Measurements from ENCODE around the gene PIP5K1B. TPM values are rescaled to one million over a fixed set of nuclear protein-coding genes. Genes with fewer than 3 reads are reported as not detected.

Gene PIP5K1B
- total and polyA plus RNA-seq, 2 of the 13 experiments (the other 11 are each of a cell fraction or from before 2014, with no cell fraction given), result 15.8 to 17.5 TPM

GRCh38 chr9:68685213-68685612 lies 19.8 kb upstream of the PIP5K1B start (continued):
- no peak for TF ChIP-seq ZSCAN20 (CRISPR knock-in tag; IDR thresholded peaks at IDR 0.05; ENCODE audit: borderline replicate concordance)
- no peak for TF ChIP-seq GLI4 (CRISPR knock-in tag; IDR thresholded peaks at IDR 0.05; ENCODE audit: borderline replicate concordance)

GRCh38 chr9:68685770-68686169 lies 19.3 kb upstream of the PIP5K1B start:
- BruUV-seq (replicated peaks), result no TSS peak
- no peak for TF ChIP-seq JUNB (CRISPR knock-in tag; IDR thresholded peaks at IDR 0.05; ENCODE audit: borderline replicate concordance)
- TF ChIP-seq AGO1 (IDR thresholded peaks at IDR 0.05; ENCODE audit: low read depth, low read length, poor library complexity, severe bottlenecking), result no peak
- TF ChIP-seq ZBTB26 (CRISPR knock-in tag; IDR thresholded peaks at IDR 0.05; ENCODE audit: borderline replicate concordance), result no peak
- TF ChIP-seq ZNF770 (CRISPR knock-in tag; IDR thresholded peaks at IDR 0.05), result no peak
- TF ChIP-seq ATF3 (CRISPR knock-in tag; IDR thresholded peaks at IDR 0.05), result no peak
- TF ChIP-seq ZNF354B (CRISPR knock-in tag; IDR thresholded peaks at IDR 0.05), result no peak
- TF ChIP-seq ZNF337 (CRISPR knock-in tag; IDR thresholded peaks at IDR 0.05; ENCODE audit: borderline replicate concordance, low read depth), result no peak
- TF ChIP-seq ZNF644 (CRISPR knock-in tag; IDR thresholded peaks at IDR 0.05; ENCODE audit: low read depth), result 0 out of 2 replicates have a peak, but pooled peaks have one; percentile 25
- TF ChIP-seq SIN3A (IDR thresholded peaks at IDR 0.05; ENCODE audit: borderline replicate concordance, low read depth, low read length), result no peak
- TF ChIP-seq TCF12 (IDR thresholded peaks at IDR 0.05), result no peak
- TF ChIP-seq TCF12 (CRISPR knock-in tag; IDR thresholded peaks at IDR 0.05), result no peak
- peak; percentile 88 for TF ChIP-seq ZNF143 (CRISPR knock-in tag; IDR thresholded peaks at IDR 0.05)
- TF ChIP-seq RFXANK (CRISPR knock-in tag; IDR thresholded peaks at IDR 0.05), result no peak
- peak; percentile 20 for TF ChIP-seq TEAD3 (CRISPR knock-in tag; optimal IDR thresholded peaks at IDR 0.05; ENCODE audit: borderline replicate concordance)
- no peak for TF ChIP-seq FIP1L1 (IDR thresholded peaks at IDR 0.05; ENCODE audit: borderline replicate concordance, insufficient read depth, low read depth, low read length)
- TF ChIP-seq HNRNPUL1 (IDR thresholded peaks at IDR 0.05; ENCODE audit: low read depth, low read length), result no peak
- TF ChIP-seq KLF6 (CRISPR knock-in tag; IDR thresholded peaks at IDR 0.05), result no peak

More at GRCh38 chr9:68685770-68686169, 19.3 kb upstream of the PIP5K1B start:
- Histone ChIP-seq H3K4me2 (ENCODE audit: low read depth, low read length) (peak overlapping the region; percentile 63), H3K27me3 (ENCODE audit: control insufficient read depth in 1 of 2, insufficient read depth in 2 of 2, low read length in 2 of 2) (peaks cover 0 to 6% of the 10 kb centered on the region in 2 experiments; a peak in 1 of 5 replicates), H3K9ac (ENCODE audit: insufficient read depth, low read depth, low read length) (no peak overlapping the region), H3K36me3 (replicated peaks in 1 of 2; ENCODE audit: control insufficient read depth in 1 of 2, insufficient read depth in 2 of 2, low read length in 2 of 2) (no peaks in the 10 kb centered on the region), H3K79me2 (ENCODE audit: insufficient read depth, low read length) (no peaks in the 10 kb centered on the region), H3K4me3 (replicated peaks in 1 of 3; ENCODE audit: insufficient read depth in 1 of 3, low read depth in 2 of 3, low read length in 3 of 3) (peak overlapping the region in 1 of 3 experiments; percentile 13; a peak in 1 of 6 replicates), H3K4me1 (ENCODE audit: insufficient read depth, low read length) (peaks cover 27% of the 10 kb centered on the region), H4K20me1 (ENCODE audit: insufficient read depth, low read length) (no peaks in the 10 kb centered on the region), H2AFZ (ENCODE audit: low read length) (no peak overlapping the region), H3K27ac (ENCODE audit: extremely low read length, insufficient read depth, low read length) (no peak overlapping the region), H3K9me3 (ENCODE audit: low read length) (no peaks in the 10 kb centered on the region)
- in situ Hi-C loops (cut with HindIII; ENCODE audit: extremely low pct_ligation_motif_present, low pct_unique_long_range_greater_than_20kb) (no loop called here), intact Hi-C loops (cut with micrococcal nuclease; ENCODE audit: unreplicated experiment) (no loop called here)
- ATAC-seq, result peak; percentile 93
- CTCF ChIA-PET (ENCODE audit: low intra/inter-chr PET ratio, low total read pairs), result interaction anchor here (1.0 to 1.8 kb wide), 2 partner anchors 19 to 102 kb away, joined by 3 to 8 read pairs; partner anchors contain the start of gene PIP5K1B
- FAIRE-seq, result peak; percentile 92
- 26% methylated on average over 3 of the region's 3 CpGs for WGBS (ENCODE audit: low lambda C conversion rate)
- POLR2A ChIA-PET, result interaction anchor here (1.3 to 1.5 kb wide), 2 partner anchors 20 to 94 kb away, joined by 3 read pairs; a partner anchor contains a TSS
- peak; percentile 53 for DNase-seq (ENCODE audit: low spot score)
